K562 (cell line): ENCODE results near the gene CNBD2. TPM values are rescaled to one million over a fixed set of nuclear protein-coding genes. Genes with fewer than 3 reads are reported as not detected.

ENCODE experiments used
- ATAC-seq: fragments of 200-7000 bp; cut with Tn5 transposase; 3 replicates; pipeline ENCODE4 v1.9.1; 2020; ENCODE audit warnings: moderate library complexity
- BruUV-seq: library from RNA; stranded (reverse); fragments of 400-500 nt; replicated peaks from 2 replicates; lab custom pipeline; 2021; lab: Mats Ljungman, UMichigan
- CTCF ChIA-PET: fragments of 300-600 bp; formaldehyde crosslinking; extraction: SDS; loops from one replicate; lab custom pipeline; 2021; ENCODE audit warnings: low intra/inter-chr PET ratio; lab: Yijun Ruan, JAX
- POLR2A ChIA-PET: fragments of 300-600, 350-650 bp; sonication (Branson Sonifier 250); formaldehyde crosslinking; extraction: SDS; loops from one replicate; lab custom pipeline; 2021; ENCODE audit warnings: antibody characterized with exemption, inconsistent platforms; lab: Yijun Ruan, JAX
- DNase-seq, 4 experiments: peaks; one replicate each; pipeline versions ENCODE4 v3.0.0 to v3.0.0-alpha.2; 2011 to 2018; ENCODE audit warnings: low spot score in 3 of 4, mixed read lengths in 3 of 4; ENCODE audit errors: extremely low read depth in 1 of 4
- FAIRE-seq: peaks from 2 replicates; lab custom pipeline; 2011; peaks lifted over from hg19 to GRCh38; lab: Jason Lieb, UNC
- H2AFZ ChIP-seq: 2 replicates; pipeline ENCODE4 v1.6.0; 2011; ENCODE audit warnings: low read depth, low read length, control low read depth, inconsistent platforms
- H3K27ac ChIP-seq: fragments of 200-600 bp; 3 replicates; pipeline ENCODE4 v1.8.0; 2011; ENCODE audit warnings: low read depth, mild to moderate bottlenecking, control low read depth, inconsistent platforms, low read length, moderate library complexity, mixed read lengths; ENCODE audit errors: extremely low read depth
- H3K27me3 ChIP-seq, 2 experiments: fragments of 300-600 bp in 1 of 2; 2 replicates in 1 of 2; 3 replicates in 1 of 2; pipeline versions ENCODE4 v1.6.0 to v1.8.0; 2011; ENCODE audit warnings: inconsistent platforms in 2 of 2, low read length in 2 of 2, mild to moderate bottlenecking in 1 of 2, mixed read lengths in 1 of 2, moderate library complexity in 1 of 2; ENCODE audit not compliant: control insufficient read depth in 2 of 2, insufficient read depth in 2 of 2
- H3K36me3 ChIP-seq: fragments of 300-600 bp; 3 replicates; pipeline ENCODE4 v1.8.0; 2011; ENCODE audit warnings: mild to moderate bottlenecking, low read length, inconsistent platforms; ENCODE audit not compliant: control insufficient read depth, insufficient read depth
- H3K4me1 ChIP-seq, 2 experiments: fragments of 200-600 bp in 1 of 2; replicated peaks in 1 of 2; 2 replicates in 1 of 2; 3 replicates in 1 of 2; pipeline versions ENCODE4 v1.5.1 to v1.8.0; 2011; ENCODE audit warnings: inconsistent platforms in 2 of 2, low read length in 2 of 2, mild to moderate bottlenecking in 1 of 2, mixed read lengths in 1 of 2, moderate library complexity in 1 of 2; ENCODE audit not compliant: control insufficient read depth in 2 of 2, insufficient read depth in 2 of 2
- H3K4me2 ChIP-seq: 2 replicates; pipeline ENCODE4 v1.6.1; 2011; ENCODE audit warnings: low read length, control low read depth, inconsistent platforms, mixed read lengths; ENCODE audit not compliant: insufficient read depth
- H3K4me3 ChIP-seq: fragments of 200-600 bp; sonication (generic), shearing (Covaris generic); 2 replicates; pipeline ENCODE4 v1.5.1; 2016; ENCODE audit warnings: control low read depth, inconsistent platforms
- H3K79me2 ChIP-seq: fragments of 200-600 bp; 3 replicates; pipeline ENCODE4 v1.8.0; 2011; ENCODE audit warnings: low read length, inconsistent platforms; ENCODE audit not compliant: control insufficient read depth, insufficient read depth
- H3K9ac ChIP-seq, 2 experiments: 2 replicates each; pipeline versions ENCODE4 v1.6.0 to v1.6.1; 2011; ENCODE audit warnings: low read depth in 2 of 2, low read length in 2 of 2, control low read depth in 1 of 2, inconsistent platforms in 1 of 2, mild to moderate bottlenecking in 1 of 2, mixed read lengths in 1 of 2; ENCODE audit not compliant: insufficient read depth in 1 of 2
- H3K9me1 ChIP-seq: one replicate; pipeline ENCODE4 v1.6.0; 2011; ENCODE audit warnings: inconsistent platforms, mild to moderate bottlenecking, low read length, moderate library complexity; ENCODE audit not compliant: control insufficient read depth, insufficient read depth
- H3K9me3 ChIP-seq: replicated peaks from 2 replicates; pipeline ENCODE4 v1.5.1; 2011; ENCODE audit warnings: low read depth, low read length, inconsistent platforms; ENCODE audit not compliant: control insufficient read depth, insufficient read depth
- H4K20me1 ChIP-seq: replicated peaks from 2 replicates; pipeline ENCODE4 v1.6.1; 2011; ENCODE audit warnings: low read length, inconsistent platforms, mixed read lengths; ENCODE audit not compliant: control insufficient read depth, insufficient read depth
- AFF1 ChIP-seq, 2 experiments: fragments of 450-650 bp; IDR thresholded peaks; 2 replicates each; pipeline ENCODE4 v1.6.1; 2018; ENCODE audit warnings: mild to moderate bottlenecking in 2 of 2, low read depth in 1 of 2; ENCODE audit not compliant: partially characterized antibody in 2 of 2
- MBD2 ChIP-seq: sonication (generic); IDR thresholded peaks from 2 replicates; pipeline ENCODE4 v1.6.1; 2016; ENCODE audit warnings: low read depth, borderline replicate concordance
- POLR2H ChIP-seq: IDR thresholded peaks from 2 replicates; pipeline ENCODE4 v1.6.1; 2016; ENCODE audit warnings: missing genetic modification characterization, low read depth, mild to moderate bottlenecking, control low read depth, missing compliant biosample characterization, moderate library complexity
- PURB ChIP-seq: sonication (generic); formaldehyde crosslinking; IDR thresholded peaks from 2 replicates; pipeline ENCODE4 v1.9.0; 2021; ENCODE audit warnings: low read depth, mild to moderate bottlenecking, missing genetic modification reagents
- TBP ChIP-seq: optimal IDR thresholded peaks from 2 replicates; pipeline ENCODE3; 2011; ENCODE audit warnings: low read depth, low read length, improper control_type of control experiment
- ZFP30 ChIP-seq: fragments of 250-450 bp; sonication (Bioruptor Pico); IDR thresholded peaks from 2 replicates; pipeline ENCODE4 v1.8.0; 2022; ENCODE audit warnings: moderate library complexity, mild to moderate bottlenecking, inconsistent platforms, borderline replicate concordance
- ZNF780A ChIP-seq: fragments of 250-450 bp; sonication (Bioruptor Pico); IDR thresholded peaks from 2 replicates; pipeline ENCODE4 v1.5.0; 2021; ENCODE audit warnings: mild to moderate bottlenecking
- in situ Hi-C: fragments of 300-500 bp; cut with MboI; formaldehyde crosslinking; loops from 4 replicates; pipeline ENCODE4 v1.15.0; 2018; ENCODE audit warnings: inconsistent platforms, mixed read lengths
- intact Hi-C: fragments of 100-400 bp; cut with micrococcal nuclease; formaldehyde crosslinking; loops from 2 replicates; pipeline ENCODE4 v1.14.2; 2022
- polyA plus RNA-seq, 8 experiments: library from polyadenylated mRNA; depleted of rRNA in 4 of 8; stranded (reverse) in 5 of 8; unstranded in 3 of 8; fragments of >200 nt; fragmentation: Nextera tagmentation in 2 of 8; fragmentation: Illumina TruSeq in 1 of 8; extraction: Ambion mirVana in 2 of 8; extraction: Trizol in 1 of 8; gene quantifications; 2 replicates each; pipeline versions ENCODE4 v1.2.1 to v1.2.3, GENCODE V29; 2011 to 2014; ENCODE audit warnings: inconsistent platforms in 1 of 8, missing spikeins in 1 of 8
- total RNA-seq, 7 experiments: library from RNA; depleted of rRNA in 6 of 7; stranded (reverse); fragments of >200 nt in 6 of 7; fragmentation: Illumina TruSeq in 2 of 7; extraction: Trizol in 2 of 7; gene quantifications; 2 replicates each; pipeline versions ENCODE4 v1.2.1 to v1.2.3, GENCODE V29; 2011 to 2021; ENCODE audit warnings: low replicate concordance in 1 of 7
- TF ChIP-seq, protein P1 (sequence below): fragments of 450-650 bp; formaldehyde crosslinking; IDR thresholded peaks from 2 replicates; pipeline ENCODE4 v1.4.0; 2022; ENCODE audit warnings: missing genetic modification characterization

CNBD2 gene
- total and polyA plus RNA-seq, 9 of the 15 experiments (the other 6 are each of a cell fraction or from before 2014, with no cell fraction given): 3.2 to 17.5 (median 5.3) TPM

DNA sequence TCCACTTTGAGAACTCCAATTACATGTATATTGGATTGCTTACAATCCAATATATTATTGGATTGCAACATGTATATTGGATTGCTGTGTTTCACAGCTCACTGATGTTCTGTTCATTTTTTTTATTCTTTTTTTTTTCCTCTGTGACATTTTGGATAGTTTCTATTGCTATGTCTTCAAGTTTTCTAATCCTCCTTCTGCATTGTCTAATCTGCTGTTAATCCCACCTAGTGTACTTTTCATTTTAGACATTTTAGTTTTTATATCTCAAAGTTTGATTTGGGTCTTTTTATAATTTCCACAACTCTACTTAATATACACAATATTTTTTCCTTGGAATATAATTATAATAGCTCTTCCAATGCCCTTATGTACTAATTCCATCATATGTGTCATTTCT, 34.5 kb downstream of the CNBD2 start:
- no peaks in the 10 kb centered on the region for H3K9me1 ChIP-seq
- no peak overlapping the region for H3K4me3 ChIP-seq
- no peaks in the 10 kb centered on the region for H3K79me2 ChIP-seq
- ChIA-PET CTCF (no interaction called here), POLR2A (interaction anchor here (1.0 kb wide), 1 partner anchor 39 kb away, joined by 3 read pairs; no protein-coding TSS in a partner anchor)
- H3K4me2 ChIP-seq: no peak overlapping the region
- no peaks in the 10 kb centered on the region for H4K20me1 ChIP-seq
- H3K9me3 ChIP-seq: no peaks in the 10 kb centered on the region
- H2AFZ ChIP-seq: no peak overlapping the region
- H3K27ac ChIP-seq: no peak overlapping the region
- in situ Hi-C loops: no loop called here
- ATAC-seq (no peak), DNase-seq (no peak), FAIRE-seq (no peak)
- TF ChIP-seq, protein P1, sequence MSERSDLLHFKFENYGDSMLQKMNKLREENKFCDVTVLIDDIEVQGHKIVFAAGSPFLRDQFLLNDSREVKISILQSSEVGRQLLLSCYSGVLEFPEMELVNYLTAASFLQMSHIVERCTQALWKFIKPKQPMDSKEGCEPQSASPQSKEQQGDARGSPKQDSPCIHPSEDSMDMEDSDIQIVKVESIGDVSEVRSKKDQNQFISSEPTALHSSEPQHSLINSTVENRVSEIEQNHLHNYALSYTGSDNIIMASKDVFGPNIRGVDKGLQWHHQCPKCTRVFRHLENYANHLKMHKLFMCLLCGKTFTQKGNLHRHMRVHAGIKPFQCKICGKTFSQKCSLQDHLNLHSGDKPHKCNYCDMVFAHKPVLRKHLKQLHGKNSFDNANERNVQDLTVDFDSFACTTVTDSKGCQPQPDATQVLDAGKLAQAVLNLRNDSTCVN: no peak
- TF ChIP-seq AFF1 (IDR thresholded peaks at IDR 0.05; ENCODE audit: low read depth in 1 of 2, partially characterized antibody in 2 of 2) (no peak), TBP (no peak), POLR2H (no peak), ZFP30 (CRISPR knock-in tag) (peak; percentile 65; the same call in 1 of the 2 replicates), ZNF780A (no peak), PURB (CRISPR knock-in tag) (no peak), MBD2 (no peak)
- no peak overlapping the region for H3K9ac ChIP-seq
- H3K27me3 ChIP-seq: no peaks in the 10 kb centered on the region
- H3K4me1 ChIP-seq: no peaks in the 10 kb centered on the region
- no TSS peak for BruUV-seq
- intact Hi-C loops: no loop called here
- no peaks in the 10 kb centered on the region for H3K36me3 ChIP-seq
